CD4-positive, alpha-beta T cell (primary cell): ENCODE measurements around the gene B3GLCT. TPM values are rescaled to one million over a fixed set of nuclear protein-coding genes. Genes with fewer than 3 reads are reported as not detected.

Experiments used
- ATAC-seq: fragments of 200-7000 bp; cut with Tn5 transposase; one replicate; pipeline ENCODE4 v1.10.0; 2022; ENCODE audit warnings: mild to moderate bottlenecking; ENCODE audit not compliant: poor library complexity
- CTCF ChIA-PET: fragments of 350-600 bp; sonication (Branson Sonifier 250); formaldehyde crosslinking; loops from one replicate; lab custom pipeline; 2021; ENCODE audit warnings: antibody characterized with exemption, inconsistent platforms; lab: Charles Lee
- POLR2A ChIA-PET: fragments of 350-600 bp; sonication (Branson Sonifier 250); formaldehyde crosslinking; loops from one replicate; lab custom pipeline; 2021; ENCODE audit warnings: antibody characterized with exemption, inconsistent platforms; lab: Charles Lee
- DNase-seq, 14 experiments: peaks; one replicate each; pipeline ENCODE4 v3.0.0-alpha.2; 2013 to 2020; ENCODE audit warnings: mixed read lengths in 2 of 14
- H3K27ac ChIP-seq, 2 donors: one replicate each; pipeline versions ENCODE4 v1.5.1 to v1.7.0; 2013; ENCODE audit warnings: low read length in 2 of 2, low read depth in 1 of 2, mild to moderate bottlenecking in 1 of 2
- H3K27me3 ChIP-seq, 2 experiments: 1 replicate in 1 of 2; 2 replicates in 1 of 2; pipeline versions ENCODE4 v1.6.1 to v1.7.0; 2013; ENCODE audit warnings: low read length in 2 of 2, control low read depth in 1 of 2, mild to moderate bottlenecking in 1 of 2, moderate library complexity in 1 of 2; ENCODE audit not compliant: insufficient read depth in 2 of 2, control insufficient read depth in 1 of 2
- H3K36me3 ChIP-seq: one replicate; pipeline ENCODE4 v1.6.1; 2013; ENCODE audit warnings: low read length, control low read depth; ENCODE audit not compliant: insufficient read depth
- H3K4me1 ChIP-seq: one replicate; pipeline ENCODE4 v1.6.1; 2013; ENCODE audit warnings: low read length, control low read depth; ENCODE audit not compliant: insufficient read depth
- H3K4me3 ChIP-seq: one replicate; pipeline ENCODE4 v1.5.1; 2013; ENCODE audit warnings: mild to moderate bottlenecking, low read length, moderate library complexity
- H3K9me3 ChIP-seq, 2 experiments: 1 replicate in 1 of 2; 2 replicates in 1 of 2; pipeline versions ENCODE4 v1.6.1 to v1.7.0; 2013; ENCODE audit warnings: low read length in 2 of 2, mild to moderate bottlenecking in 2 of 2, control low read depth in 1 of 2, moderate library complexity in 1 of 2; ENCODE audit not compliant: control insufficient read depth in 1 of 2, insufficient read depth in 1 of 2
- H3K27ac Mint-ChIP-seq: one replicate; pipeline ENCODE4 v1.8.0; 2020; ENCODE audit warnings: mixed read lengths
- H3K27me3 Mint-ChIP-seq: one replicate; pipeline ENCODE4 v1.8.0; 2021; ENCODE audit warnings: mixed read lengths
- H3K36me3 Mint-ChIP-seq: one replicate; pipeline ENCODE4 v1.8.0; 2021; ENCODE audit warnings: low read depth, mixed read lengths
- H3K4me1 Mint-ChIP-seq: one replicate; pipeline ENCODE4 v1.8.0; 2021; ENCODE audit warnings: low read depth, mixed read lengths
- H3K4me3 Mint-ChIP-seq: one replicate; pipeline ENCODE4 v1.8.0; 2020; ENCODE audit warnings: mild to moderate bottlenecking, mixed read lengths
- H3K9me3 Mint-ChIP-seq: one replicate; pipeline ENCODE4 v1.8.0; 2020; ENCODE audit warnings: mixed read lengths
- intact Hi-C, 2 experiments: fragments of 100-400 bp; cut with DNase I in 1 of 2; cut with micrococcal nuclease in 1 of 2; formaldehyde crosslinking; loops; one replicate each; pipeline versions ENCODE4 v1.15.1 to v1.9.0; 2023 to 2025; cut with DNase I, micrococcal nuclease
- total RNA-seq, 174 experiments: library from RNA in 2 of 174; stranded (reverse) in 2 of 174; gene quantifications; one replicate each; pipeline ENCODE4 v1.2.3 and lab custom pipeline; 2021 to 2026
- TF ChIP-seq, protein P1 (sequence below): fragments of 200-600 bp; IDR thresholded peaks from one replicate; pipeline ENCODE4 v1.8.0; 2022; ENCODE audit warnings: antibody characterized with exemption, mild to moderate bottlenecking

The B3GLCT gene
- total RNA-seq, 2 experiments from 2014 or later = 3.2 to 3.7 TPM

DNA sequence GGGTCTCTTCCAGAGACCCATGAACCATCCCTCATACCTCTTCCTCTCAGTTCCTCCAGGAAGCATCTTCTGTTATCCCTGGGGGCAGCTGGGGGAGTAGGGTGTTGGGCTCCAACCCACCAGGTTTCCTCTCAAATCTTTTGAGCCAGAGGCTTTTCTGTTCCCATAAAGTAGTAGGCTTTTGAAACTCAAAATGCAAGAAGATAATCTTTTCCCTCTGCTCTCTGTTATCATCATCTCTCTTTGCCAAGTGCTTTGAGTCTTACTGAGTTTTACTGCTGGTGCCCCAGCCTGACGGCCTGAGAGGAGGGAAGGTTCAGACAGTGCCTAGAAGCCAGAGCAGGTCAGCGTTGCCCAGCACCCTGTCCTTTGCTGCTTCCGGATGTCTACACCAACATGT lies 157.2 kb downstream of the B3GLCT start:
- H3K4me3 Mint-ChIP-seq = no peak overlapping the region
- ChIA-PET CTCF (no interaction called here), POLR2A (interaction anchor here (0.6 kb wide), 1 partner anchor 10 kb away, joined by 3 read pairs; no protein-coding TSS in a partner anchor)
- H3K27ac Mint-ChIP-seq = no peak overlapping the region
- H3K27ac ChIP-seq = no peak overlapping the region
- no peaks in the 10 kb centered on the region for H3K4me1 ChIP-seq
- H3K4me1 Mint-ChIP-seq = no peaks in the 10 kb centered on the region
- H3K36me3 Mint-ChIP-seq = no peaks in the 10 kb centered on the region
- ATAC-seq = no peak
- H3K9me3 Mint-ChIP-seq = peaks cover 13% of the 10 kb centered on the region
- peaks cover 0 to 3% of the 10 kb centered on the region in 2 experiments for H3K27me3 ChIP-seq
- TF ChIP-seq, protein P1, sequence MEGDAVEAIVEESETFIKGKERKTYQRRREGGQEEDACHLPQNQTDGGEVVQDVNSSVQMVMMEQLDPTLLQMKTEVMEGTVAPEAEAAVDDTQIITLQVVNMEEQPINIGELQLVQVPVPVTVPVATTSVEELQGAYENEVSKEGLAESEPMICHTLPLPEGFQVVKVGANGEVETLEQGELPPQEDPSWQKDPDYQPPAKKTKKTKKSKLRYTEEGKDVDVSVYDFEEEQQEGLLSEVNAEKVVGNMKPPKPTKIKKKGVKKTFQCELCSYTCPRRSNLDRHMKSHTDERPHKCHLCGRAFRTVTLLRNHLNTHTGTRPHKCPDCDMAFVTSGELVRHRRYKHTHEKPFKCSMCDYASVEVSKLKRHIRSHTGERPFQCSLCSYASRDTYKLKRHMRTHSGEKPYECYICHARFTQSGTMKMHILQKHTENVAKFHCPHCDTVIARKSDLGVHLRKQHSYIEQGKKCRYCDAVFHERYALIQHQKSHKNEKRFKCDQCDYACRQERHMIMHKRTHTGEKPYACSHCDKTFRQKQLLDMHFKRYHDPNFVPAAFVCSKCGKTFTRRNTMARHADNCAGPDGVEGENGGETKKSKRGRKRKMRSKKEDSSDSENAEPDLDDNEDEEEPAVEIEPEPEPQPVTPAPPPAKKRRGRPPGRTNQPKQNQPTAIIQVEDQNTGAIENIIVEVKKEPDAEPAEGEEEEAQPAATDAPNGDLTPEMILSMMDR = no peak
- peaks cover 1% of the 10 kb centered on the region for H3K27me3 Mint-ChIP-seq
- no peak for DNase-seq
- H3K9me3 ChIP-seq = peaks cover 0 to 21% of the 10 kb centered on the region in 2 experiments
- H3K4me3 ChIP-seq = no peak overlapping the region
- intact Hi-C loops = no loop called here
- H3K36me3 ChIP-seq = no peaks in the 10 kb centered on the region

- DNase-seq (no peak), ATAC-seq (no peak)
- H3K4me3 ChIP-seq = no peak overlapping the region
- H3K4me1 Mint-ChIP-seq = no peaks in the 10 kb centered on the region
- intact Hi-C loops = no loop called here
- peaks cover 13% of the 10 kb centered on the region for H3K9me3 Mint-ChIP-seq
- ChIA-PET POLR2A (no interaction called here), CTCF (no interaction called here)
- H3K4me3 Mint-ChIP-seq = no peak overlapping the region
- no peaks in the 10 kb centered on the region for H3K36me3 Mint-ChIP-seq
- no peaks in the 10 kb centered on the region for H3K4me1 ChIP-seq
- peaks cover 0 to 1% of the 10 kb centered on the region in 2 experiments for H3K27me3 ChIP-seq
- H3K27ac Mint-ChIP-seq = no peak overlapping the region
- TF ChIP-seq, protein P1 = no peak
- H3K9me3 ChIP-seq = peaks cover 0 to 15% of the 10 kb centered on the region in 2 experiments
- H3K27ac ChIP-seq = no peak overlapping the region
- H3K27me3 Mint-ChIP-seq = no peaks in the 10 kb centered on the region
- no peaks in the 10 kb centered on the region for H3K36me3 ChIP-seq
Measured at GRCh38 chr13:31357581-31357980, 157.8 kb downstream of the B3GLCT start.

DNA sequence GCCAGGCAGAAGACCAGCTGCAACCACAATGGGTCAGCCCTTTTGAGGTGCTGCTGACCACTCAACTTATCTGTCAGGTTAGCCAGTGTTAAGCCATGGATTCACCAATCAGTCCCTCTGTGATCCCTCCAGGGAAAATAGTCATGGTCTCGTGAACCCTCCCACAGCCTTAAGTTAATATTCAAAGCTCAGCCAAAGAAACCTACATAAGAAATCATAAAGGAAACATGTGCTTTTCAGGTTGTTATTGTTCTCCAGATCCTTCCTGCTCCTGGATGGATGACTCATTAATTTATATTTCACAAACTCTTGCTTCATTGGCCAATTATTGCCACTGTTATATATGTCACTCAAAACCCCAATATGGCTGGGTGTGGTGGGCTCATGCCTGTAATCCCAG lies 161.9 kb downstream of the B3GLCT start:
- Histone ChIP-seq H3K9me3 (peaks cover 9 to 22% of the 10 kb centered on the region in 2 experiments), H3K27ac (no peak overlapping the region), H3K4me3 (no peak overlapping the region), H3K27me3 (no peaks in the 10 kb centered on the region), H3K36me3 (no peaks in the 10 kb centered on the region), H3K4me1 (no peaks in the 10 kb centered on the region)
- ATAC-seq (no peak), DNase-seq (no peak)
- intact Hi-C loops = no loop called here
- Mint-ChIP-seq H3K4me3 (no peak overlapping the region), H3K27ac (no peak overlapping the region), H3K27me3 (no peaks in the 10 kb centered on the region), H3K9me3 (peaks cover 4% of the 10 kb centered on the region), H3K36me3 (no peaks in the 10 kb centered on the region), H3K4me1 (no peaks in the 10 kb centered on the region)
- TF ChIP-seq, protein P1 = no peak
- CTCF ChIA-PET = no interaction called here
- POLR2A ChIA-PET = no interaction called here
